Activated B cell treated with CpG ODN at 0.5 μM for 24 hours (primary cell): ENCODE data around the gene TEX30. TPM values are rescaled to one million over a fixed set of nuclear protein-coding genes. Genes with fewer than 3 reads are reported as not detected.

Source experiments
- ATAC-seq: fragments of 200-7000 bp; cut with Tn5 transposase; one replicate; pipeline ENCODE4 v1.10.0; 2021; ENCODE audit warnings: low read depth, mild to moderate bottlenecking, moderate library complexity
- CTCF ChIA-PET: fragments of 350-600 bp; sonication (Branson Sonifier 250); formaldehyde crosslinking; loops from one replicate; lab custom pipeline; 2021; ENCODE audit warnings: antibody characterized with exemption; lab: Charles Lee
- POLR2A ChIA-PET: fragments of 350-600 bp; sonication (Branson Sonifier 250); formaldehyde crosslinking; loops from one replicate; lab custom pipeline; 2021; ENCODE audit warnings: antibody characterized with exemption; lab: Charles Lee
- DNase-seq: peaks from one replicate; pipeline ENCODE4 v3.0.0; 2022
- H3K27ac Mint-ChIP-seq: one replicate; pipeline ENCODE4 v1.8.0; 2020; ENCODE audit warnings: mixed read lengths
- H3K27me3 Mint-ChIP-seq: one replicate; pipeline ENCODE4 v1.8.0; 2021; ENCODE audit warnings: mixed read lengths
- H3K36me3 Mint-ChIP-seq: one replicate; pipeline ENCODE4 v1.8.0; 2021; ENCODE audit warnings: low read depth, mixed read lengths
- H3K4me1 Mint-ChIP-seq: one replicate; pipeline ENCODE4 v1.8.0; 2021; ENCODE audit warnings: mixed read lengths
- H3K4me3 Mint-ChIP-seq: one replicate; pipeline ENCODE4 v1.8.0; 2020; ENCODE audit warnings: mild to moderate bottlenecking, mixed read lengths
- H3K9me3 Mint-ChIP-seq: one replicate; pipeline ENCODE4 v1.8.0; 2020; ENCODE audit warnings: mixed read lengths
- CTCF ChIP-seq: fragments of 200-600 bp; IDR thresholded peaks from one replicate; pipeline ENCODE4 v1.8.0; 2022; ENCODE audit warnings: antibody characterized with exemption, mild to moderate bottlenecking
- intact Hi-C: fragments of 100-400 bp; cut with micrococcal nuclease; formaldehyde crosslinking; loops from one replicate; pipeline ENCODE4 v1.15.1; 2024
- total RNA-seq: library from RNA; stranded (reverse); gene quantifications from 2 replicates; pipeline ENCODE4 v1.2.3, GENCODE V29; 2022

TEX30 gene
- total RNA-seq, 1 donor from 2014 or later, result 6.2 TPM

GRCh38 chr13:102721800-102722231, 51.8 kb downstream of the TEX30 start:
- intact Hi-C loops, result no loop called here
- H3K4me1 Mint-ChIP-seq, result no peaks in the 10 kb centered on the region
- no peak overlapping the region for H3K27ac Mint-ChIP-seq
- no peaks in the 10 kb centered on the region for H3K9me3 Mint-ChIP-seq
- no peak overlapping the region for H3K4me3 Mint-ChIP-seq
- POLR2A ChIA-PET, result no interaction called here
- ATAC-seq (no peak), DNase-seq (no peak)
- no peaks in the 10 kb centered on the region for H3K36me3 Mint-ChIP-seq
- CTCF ChIA-PET, result no interaction called here
- H3K27me3 Mint-ChIP-seq, result peaks cover 10% of the 10 kb centered on the region
- TF ChIP-seq CTCF, result no peak

GRCh38 chr13:102718746-102719145, 54.8 kb downstream of the TEX30 start:
- Mint-ChIP-seq H3K27ac (no peak overlapping the region), H3K9me3 (no peaks in the 10 kb centered on the region), H3K4me3 (no peak overlapping the region), H3K4me1 (no peaks in the 10 kb centered on the region), H3K36me3 (no peaks in the 10 kb centered on the region), H3K27me3 (peaks cover 4% of the 10 kb centered on the region)
- DNase-seq (no peak), ATAC-seq (no peak)
- TF ChIP-seq CTCF, result no peak
- ChIA-PET CTCF (no interaction called here), POLR2A (no interaction called here)
- intact Hi-C loops, result no loop called here

Other genes with a start within 250 kb of the TEX30 start
- gene TPP2, start 176.8 kb downstream of the TEX30 start, total RNA-seq, result 43.7 and 53.1 TPM in 2 replicates
- not detected in 2 replicates for gene METTL21C, start 78.7 kb downstream of the TEX30 start, total RNA-seq
- 0.11 TPM in 1 of 2 replicates, not detected in the other for gene POGLUT2, start 25.2 kb upstream of the TEX30 start, total RNA-seq
- 4.7 and 6.4 TPM in 2 replicates for gene BIVM, start 25.3 kb upstream of the TEX30 start, total RNA-seq
- 62.8 and 74.3 TPM in 2 replicates for gene ERCC5, start 72.2 kb upstream of the TEX30 start, total RNA-seq